Spleen (tissue), 11 donors: ENCODE measurements around the gene INPP4B. TPM values are rescaled to one million over a fixed set of nuclear protein-coding genes. Genes with fewer than 3 reads are reported as not detected.

Source experiments
- DNase-seq: peaks from one replicate; pipeline ENCODE4 v3.0.0-alpha.2; 2020
- H3K27ac ChIP-seq, 8 donors: fragments of 200-600 bp; sonication (generic) in 7 of 8; 1 replicate in 4 of 8; 2 replicates in 4 of 8; pipeline versions ENCODE4 v1.5.0 to v1.8.0; 2016 to 2021; ENCODE audit warnings: inconsistent platforms in 4 of 8, mild to moderate bottlenecking in 4 of 8, moderate library complexity in 1 of 8
- H3K27me3 ChIP-seq, 7 donors: fragments of 200-600 bp; sonication (generic) in 6 of 7; replicated peaks in 1 of 7; 1 replicate in 4 of 7; 2 replicates in 3 of 7; pipeline versions ENCODE4 v1.5.0 to v1.8.0; 2016 to 2021; ENCODE audit warnings: inconsistent platforms in 3 of 7, mild to moderate bottlenecking in 1 of 7
- H3K36me3 ChIP-seq, 6 donors: fragments of 200-600 bp; sonication (generic) in 5 of 6; 1 replicate in 4 of 6; 2 replicates in 2 of 6; pipeline versions ENCODE4 v1.5.0 to v1.8.0; 2016 to 2021; ENCODE audit warnings: inconsistent platforms in 2 of 6
- H3K4me1 ChIP-seq, 6 donors: fragments of 200-600 bp; sonication (generic) in 5 of 6; 1 replicate in 3 of 6; 2 replicates in 3 of 6; pipeline versions ENCODE4 v1.5.0 to v1.8.0; 2016 to 2021; ENCODE audit warnings: inconsistent platforms in 3 of 6
- H3K4me3 ChIP-seq, 8 donors: fragments of 200-600 bp; sonication (generic) in 7 of 8; 1 replicate in 4 of 8; 2 replicates in 4 of 8; pipeline versions ENCODE4 v1.5.0 to v1.8.0; 2016 to 2021; ENCODE audit warnings: inconsistent platforms in 4 of 8, mild to moderate bottlenecking in 4 of 8, moderate library complexity in 2 of 8
- H3K9me3 ChIP-seq, 8 donors: fragments of 200-600 bp; sonication (generic) in 7 of 8; 1 replicate in 4 of 8; 2 replicates in 4 of 8; pipeline versions ENCODE4 v1.5.0 to v1.8.0; 2016 to 2021; ENCODE audit warnings: inconsistent platforms in 4 of 8
- POLR2A ChIP-seq, 3 donors: fragments of 450-650 bp; IDR thresholded peaks; one replicate each; pipeline ENCODE4 v1.5.1; 2017; ENCODE audit warnings: antibody characterized with exemption in 3 of 3, mild to moderate bottlenecking in 1 of 3
- POLR2AphosphoS5 ChIP-seq, 3 donors: sonication (generic); formaldehyde crosslinking; IDR thresholded peaks; one replicate each; pipeline ENCODE4 v1.5.1; 2017; ENCODE audit warnings: antibody characterized with exemption in 3 of 3
- WGBS, 5 donors: extraction: QIAGEN DNeasy Blood & Tissue Kit in 3 of 5; methylation state at CpG; one replicate each; pipeline versions ENCODE4 v1.1.5 to v1.1.7; 2013 to 2018; 5-methylcytosine and 5-hydroxymethylcytosine counted together
- intact Hi-C: fragments of 100-400 bp; cut with DNase I; formaldehyde crosslinking; loops from one replicate; pipeline ENCODE4 v1.15.0; 2023; ENCODE audit warnings: low total_unique reads
- polyA plus RNA-seq, 3 donors: library from polyadenylated mRNA; stranded (reverse); fragments of 200-250 nt; gene quantifications; one replicate each; pipeline ENCODE4 v1.2.1, GENCODE V29; 2013
- total RNA-seq, 7 donors: library from RNA; depleted of rRNA in 3 of 7; stranded (reverse); fragments of >200 nt in 3 of 7; fragmentation: NEBNext Ultra II Directional in 4 of 7; extraction: Animal tissue kit (Norgen Biotek cat#: 25700) in 4 of 7; gene quantifications; one replicate each; pipeline versions ENCODE4 v1.1.0 to v1.2.1, GENCODE V29; 2016 to 2021
- TF ChIP-seq, protein P1 (sequence below), 11 experiments: fragments of 200-600 bp in 7 of 11; fragments of 450-650 bp in 4 of 11; sonication (generic) in 4 of 11; IDR thresholded peaks in 8 of 11; conservative IDR thresholded peaks in 3 of 11; 1 replicate in 7 of 11; 2 replicates in 4 of 11; pipeline versions ENCODE4 v1.4.0 to v1.8.0; 2016 to 2021; ENCODE audit warnings: antibody characterized with exemption in 11 of 11, inconsistent platforms in 4 of 11, mild to moderate bottlenecking in 1 of 11
- donor health status: healthy with polysubstance abuse.
- donor health status: DM: no; HTN: no; CAD: no; lungs with moderate emphysema.
- donor health status: DM: no; HTN: no; CAD: no.
- donor health status: Bipolar disorder and iron deficiency.
- donor health status: healthy.
- donor health status: DM: no; HTN: no; CAD: no.
- donor health status: DM: yes; HTN: yes; CAD: no.

INPP4B gene
- total and polyA plus RNA-seq, 10 donors: 0.78 to 31.6 (median 26.8) TPM

DNA sequence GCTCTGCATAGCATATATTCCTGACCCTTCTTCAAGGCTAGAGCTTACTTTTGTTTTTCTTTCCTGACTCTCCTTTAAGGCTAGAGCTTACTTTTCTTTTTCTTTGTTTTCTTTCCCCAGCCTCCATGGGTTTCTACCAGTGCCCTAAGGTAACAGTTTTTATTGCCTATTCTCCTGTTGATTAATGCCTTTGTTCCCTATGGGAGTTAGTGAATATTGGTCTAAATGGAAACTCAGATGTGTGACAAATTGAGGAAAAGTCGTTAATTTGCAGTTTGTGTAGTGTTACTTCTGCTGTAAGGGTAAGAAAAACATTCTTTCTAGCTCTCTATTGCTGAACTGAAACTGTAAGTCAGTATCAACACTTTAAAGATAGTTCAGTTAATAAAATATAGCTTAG, 851.0 kb downstream of the INPP4B start:
- H3K4me3 ChIP-seq: no peak overlapping the region
- H3K9me3 ChIP-seq: peaks cover 0 to 27% (median 0%) of the 10 kb centered on the region in 8 donors
- no peaks in the 10 kb centered on the region for H3K36me3 ChIP-seq
- intact Hi-C loops: no loop called here
- H3K27me3 ChIP-seq: no peaks in the 10 kb centered on the region
- no peaks in the 10 kb centered on the region for H3K4me1 ChIP-seq
- DNase-seq: no peak
- WGBS, 5 donors: 30 to 71% (median 46%) methylated on average over 1 of the region's 1 CpG
- no peak for TF ChIP-seq POLR2A (IDR thresholded peaks at IDR 0.05)
- TF ChIP-seq POLR2AphosphoS5 (IDR thresholded peaks at IDR 0.05): no peak
- TF ChIP-seq, protein P1, sequence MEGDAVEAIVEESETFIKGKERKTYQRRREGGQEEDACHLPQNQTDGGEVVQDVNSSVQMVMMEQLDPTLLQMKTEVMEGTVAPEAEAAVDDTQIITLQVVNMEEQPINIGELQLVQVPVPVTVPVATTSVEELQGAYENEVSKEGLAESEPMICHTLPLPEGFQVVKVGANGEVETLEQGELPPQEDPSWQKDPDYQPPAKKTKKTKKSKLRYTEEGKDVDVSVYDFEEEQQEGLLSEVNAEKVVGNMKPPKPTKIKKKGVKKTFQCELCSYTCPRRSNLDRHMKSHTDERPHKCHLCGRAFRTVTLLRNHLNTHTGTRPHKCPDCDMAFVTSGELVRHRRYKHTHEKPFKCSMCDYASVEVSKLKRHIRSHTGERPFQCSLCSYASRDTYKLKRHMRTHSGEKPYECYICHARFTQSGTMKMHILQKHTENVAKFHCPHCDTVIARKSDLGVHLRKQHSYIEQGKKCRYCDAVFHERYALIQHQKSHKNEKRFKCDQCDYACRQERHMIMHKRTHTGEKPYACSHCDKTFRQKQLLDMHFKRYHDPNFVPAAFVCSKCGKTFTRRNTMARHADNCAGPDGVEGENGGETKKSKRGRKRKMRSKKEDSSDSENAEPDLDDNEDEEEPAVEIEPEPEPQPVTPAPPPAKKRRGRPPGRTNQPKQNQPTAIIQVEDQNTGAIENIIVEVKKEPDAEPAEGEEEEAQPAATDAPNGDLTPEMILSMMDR (IDR thresholded peaks at IDR 0.05 in 8 of 11, conservative IDR thresholded peaks at IDR 0.05 in 3 of 11): no peak
- no peak overlapping the region for H3K27ac ChIP-seq

DNA sequence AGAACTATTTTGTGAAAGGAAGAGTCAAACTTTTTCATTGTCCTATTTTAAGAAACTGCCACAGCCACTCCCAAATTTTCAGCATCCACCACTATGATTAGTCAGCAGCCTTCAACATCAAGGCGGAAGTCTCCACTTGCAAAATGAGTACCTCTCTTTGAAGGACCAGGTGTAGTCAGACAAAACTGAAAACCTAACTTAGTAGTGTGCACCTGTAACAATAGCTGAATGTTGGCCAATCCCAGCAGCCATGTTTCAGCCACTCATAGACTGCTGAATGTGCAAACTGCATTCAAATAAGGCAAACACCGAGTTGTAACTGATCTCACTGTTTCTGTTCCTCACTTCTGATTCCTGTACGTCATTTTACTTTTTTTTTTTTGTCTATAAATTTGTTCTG, 868.7 kb downstream of the INPP4B start:
- TF ChIP-seq POLR2A (IDR thresholded peaks at IDR 0.05): no peak
- TF ChIP-seq, protein P1 (IDR thresholded peaks at IDR 0.05 in 8 of 11, conservative IDR thresholded peaks at IDR 0.05 in 3 of 11): no peak
- TF ChIP-seq POLR2AphosphoS5 (IDR thresholded peaks at IDR 0.05): no peak
- no peaks in the 10 kb centered on the region for H3K27me3 ChIP-seq
- no peak overlapping the region for H3K27ac ChIP-seq
- no peaks in the 10 kb centered on the region for H3K4me1 ChIP-seq
- intact Hi-C loops: no loop called here
- H3K4me3 ChIP-seq: no peak overlapping the region
- H3K9me3 ChIP-seq: peaks cover 0 to 10% (median 3%) of the 10 kb centered on the region in 8 donors
- WGBS, 5 donors: 58 to 71% (median 64%) methylated on average over 3 of the region's 3 CpGs
- H3K36me3 ChIP-seq: no peaks in the 10 kb centered on the region
- no peak for DNase-seq
